Activated naive CD4-positive, alpha-beta T cell (primary cell): ENCODE measurements around the gene TCF25.

ENCODE experiments used
- DNase-seq, 4 experiments: peaks; one replicate each; lab custom pipeline; 2025; lab: John Stamatoyannopoulos, UW

Gene TCF25

GRCh38 chr16:89936981-89937380 lies 63.6 kb downstream of the TCF25 start:
- no peak for DNase-seq

- DNase-seq: no peak
These were observed 64.9 kb downstream of the TCF25 start for GRCh38 chr16:89938175-89938885.

GRCh38 chr16:89944773-89945172 lies 71.4 kb downstream of the TCF25 start:
- DNase-seq: no peak

GRCh38 chr16:89945654-89946053 lies 72.3 kb downstream of the TCF25 start:
- no peak for DNase-seq

GRCh38 chr16:89946515-89946914 lies 73.1 kb downstream of the TCF25 start:
- DNase-seq: no peak

- no peak for DNase-seq
These were observed 75.8 kb downstream of the TCF25 start for GRCh38 chr16:89949121-89949742.

GRCh38 chr16:89949756-89950155 lies 76.4 kb downstream of the TCF25 start:
- no peak for DNase-seq

- no peak for DNase-seq
These were observed 78.1 kb downstream of the TCF25 start for GRCh38 chr16:89951509-89951908.

- DNase-seq: no peak
These were observed 78.7 kb downstream of the TCF25 start for GRCh38 chr16:89952049-89952448.

- DNase-seq: no peak
These were observed 79.2 kb downstream of the TCF25 start for GRCh38 chr16:89952551-89952950.

GRCh38 chr16:89953671-89954406 lies 80.4 kb downstream of the TCF25 start:
- no peak for DNase-seq

- no peak for DNase-seq
These were observed 81.1 kb downstream of the TCF25 start for GRCh38 chr16:89954462-89954861.

- DNase-seq: no peak
These were observed 81.8 kb downstream of the TCF25 start for GRCh38 chr16:89955001-89955685.

GRCh38 chr16:89956505-89957215 lies 83.3 kb downstream of the TCF25 start:
- DNase-seq: no peak

- no peak for DNase-seq
These were observed 83.9 kb downstream of the TCF25 start for GRCh38 chr16:89957216-89957785.

GRCh38 chr16:89958068-89958467 lies 84.7 kb downstream of the TCF25 start:
- no peak for DNase-seq

GRCh38 chr16:89958596-89958995 lies 85.2 kb downstream of the TCF25 start:
- no peak for DNase-seq

- no peak for DNase-seq
These were observed 87.6 kb downstream of the TCF25 start for GRCh38 chr16:89960966-89961365.
